Neuron (in vitro differentiated cells): ENCODE data around the gene GLS.
"Not testable (repeated sequence)": the region's sequence is repeated elsewhere in the genome, so short reads cannot be mapped to it uniquely, and the experiment has no call there.

ENCODE experiments used
- H2AFZ ChIP-seq: one replicate; pipeline ENCODE4 v1.6.1; 2013; ENCODE audit warnings: low read depth, mild to moderate bottlenecking, inconsistent platforms, low read length, moderate library complexity
- H3K27me3 ChIP-seq: one replicate; pipeline ENCODE4 v1.6.1; 2013; ENCODE audit warnings: low read length; ENCODE audit not compliant: insufficient read depth
- H3K36me3 ChIP-seq: one replicate; pipeline ENCODE4 v1.6.1; 2013; ENCODE audit warnings: low read length; ENCODE audit not compliant: insufficient read depth
- H3K4me1 ChIP-seq: one replicate; pipeline ENCODE4 v1.6.1; 2013; ENCODE audit warnings: low read length; ENCODE audit not compliant: insufficient read depth
- H3K4me3 ChIP-seq: 2 replicates; pipeline ENCODE4 v1.5.1; 2013; ENCODE audit warnings: mild to moderate bottlenecking, low read length, moderate library complexity
- H3K9me3 ChIP-seq: one replicate; pipeline ENCODE4 v1.6.1; 2013; ENCODE audit warnings: low read length

GLS gene

DNA sequence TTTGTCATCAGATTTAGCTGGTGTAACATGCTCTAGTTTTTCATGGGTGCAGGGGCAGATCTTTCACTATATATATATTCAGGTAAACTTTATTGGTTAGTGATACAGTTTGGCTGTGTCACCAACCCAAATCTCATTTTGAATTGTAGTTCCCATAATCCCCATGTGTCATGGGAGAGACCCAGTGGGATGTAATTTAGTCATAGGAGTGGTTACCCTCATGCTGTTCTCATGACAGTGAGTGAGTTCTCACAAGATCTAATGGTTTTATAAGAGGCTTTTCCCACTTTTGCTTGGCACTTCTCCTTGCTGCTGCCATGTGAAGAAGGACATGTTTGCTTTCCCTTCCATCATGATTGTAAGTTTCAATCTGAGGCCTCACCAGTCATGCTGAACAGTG lies 18.5 kb upstream of the GLS start:
- not testable (repeated sequence) for H3K36me3 ChIP-seq, H3K27me3 ChIP-seq, H2AFZ ChIP-seq, H3K9me3 ChIP-seq, H3K4me3 ChIP-seq
- peaks cover 15% of the 10 kb centered on the region for H3K4me1 ChIP-seq

DNA sequence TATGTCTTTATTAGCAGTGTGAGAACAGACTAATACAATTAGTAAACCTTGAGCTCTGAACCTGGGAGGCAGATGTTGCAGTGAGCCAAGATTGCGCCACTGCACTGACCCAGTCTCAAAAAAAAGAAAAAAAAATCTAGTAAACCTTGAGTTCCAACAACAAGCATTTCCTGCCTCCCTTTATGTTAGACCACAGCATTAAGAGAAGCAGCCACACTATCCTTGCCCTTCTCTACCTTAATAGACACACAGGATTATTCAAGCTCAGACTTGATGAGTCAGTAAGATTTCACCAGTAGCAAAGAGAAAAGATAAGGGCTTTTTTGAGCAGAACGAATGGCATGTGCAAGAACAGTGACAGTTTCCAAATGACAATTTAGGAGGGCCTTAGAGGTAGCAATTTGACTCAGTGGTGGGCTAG lies 18.0 kb upstream of the GLS start:
- Histone ChIP-seq H3K4me3 (no peak overlapping the region), H2AFZ (no peak overlapping the region), H3K27me3 (no peaks in the 10 kb centered on the region), H3K9me3 (no peaks in the 10 kb centered on the region), H3K36me3 (no peaks in the 10 kb centered on the region), H3K4me1 (peaks cover 16% of the 10 kb centered on the region)

DNA sequence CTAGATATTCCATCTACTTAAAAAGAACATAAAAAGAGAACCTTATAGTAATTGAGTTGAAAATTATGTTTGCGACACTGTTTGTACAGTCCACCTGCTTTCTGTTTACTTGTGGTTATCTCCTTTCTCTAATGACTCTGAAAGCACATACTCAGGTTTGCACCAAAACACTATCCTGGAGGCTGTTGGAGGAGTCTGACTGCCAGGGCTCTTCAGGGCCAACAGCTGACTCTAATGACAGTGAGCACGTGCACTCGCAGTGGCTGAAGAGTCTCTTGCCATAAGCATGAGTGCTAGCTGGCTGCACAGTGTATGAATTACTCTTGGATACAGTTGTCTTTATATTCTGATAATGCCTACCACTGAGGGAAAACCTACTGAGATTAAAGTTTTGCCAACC lies 16.7 kb upstream of the GLS start:
- Histone ChIP-seq H2AFZ (no peak overlapping the region), H3K4me1 (peaks cover 16% of the 10 kb centered on the region), H3K27me3 (no peaks in the 10 kb centered on the region), H3K9me3 (no peaks in the 10 kb centered on the region), H3K4me3 (no peak overlapping the region), H3K36me3 (no peaks in the 10 kb centered on the region)

DNA sequence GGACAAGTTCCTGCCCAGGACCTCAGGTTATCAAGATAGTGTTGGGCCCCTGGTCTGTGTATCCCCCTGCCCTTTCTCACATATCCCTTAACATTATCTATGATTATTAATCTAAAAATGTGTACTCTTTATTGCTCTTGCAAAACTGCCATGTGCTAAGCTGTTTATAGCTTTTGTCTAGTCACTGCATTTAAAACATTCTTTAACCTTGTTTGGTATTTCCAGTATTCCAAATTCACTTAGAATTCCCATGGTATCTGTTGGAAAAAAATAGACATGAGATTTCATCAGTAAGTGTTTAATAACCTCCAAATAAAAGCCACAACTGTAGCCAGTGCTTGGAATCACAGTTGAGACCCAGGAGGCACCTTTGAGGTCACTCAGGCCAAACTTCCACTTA lies 16.2 kb upstream of the GLS start:
- Histone ChIP-seq H3K36me3 (no peaks in the 10 kb centered on the region), H2AFZ (no peak overlapping the region), H3K4me1 (peaks cover 16% of the 10 kb centered on the region), H3K4me3 (no peak overlapping the region), H3K9me3 (no peaks in the 10 kb centered on the region), H3K27me3 (no peaks in the 10 kb centered on the region)

DNA sequence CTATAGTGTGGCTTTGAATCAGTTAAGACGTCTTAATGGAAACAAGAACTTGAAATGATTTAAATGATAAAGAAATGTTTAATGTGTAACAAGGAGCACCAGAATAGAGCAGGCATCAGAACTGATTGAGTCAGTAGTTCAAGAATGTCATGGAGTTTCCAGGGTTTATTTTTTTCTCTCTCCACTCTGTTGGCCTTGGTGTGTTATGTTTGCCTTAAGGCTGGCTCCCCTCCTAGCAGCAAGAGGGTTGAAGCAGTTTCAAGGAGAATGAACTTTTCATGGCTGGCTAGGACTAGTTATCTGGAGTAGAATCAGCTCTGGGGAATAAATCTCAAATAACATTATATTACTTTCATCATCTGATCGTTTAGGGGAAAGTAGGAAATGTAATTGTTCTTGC lies 13.4 kb upstream of the GLS start:
- Histone ChIP-seq H3K27me3 (no peaks in the 10 kb centered on the region), H3K9me3 (no peaks in the 10 kb centered on the region), H2AFZ (no peak overlapping the region), H3K4me3 (no peak overlapping the region), H3K36me3 (no peaks in the 10 kb centered on the region), H3K4me1 (peaks cover 2% of the 10 kb centered on the region)

DNA sequence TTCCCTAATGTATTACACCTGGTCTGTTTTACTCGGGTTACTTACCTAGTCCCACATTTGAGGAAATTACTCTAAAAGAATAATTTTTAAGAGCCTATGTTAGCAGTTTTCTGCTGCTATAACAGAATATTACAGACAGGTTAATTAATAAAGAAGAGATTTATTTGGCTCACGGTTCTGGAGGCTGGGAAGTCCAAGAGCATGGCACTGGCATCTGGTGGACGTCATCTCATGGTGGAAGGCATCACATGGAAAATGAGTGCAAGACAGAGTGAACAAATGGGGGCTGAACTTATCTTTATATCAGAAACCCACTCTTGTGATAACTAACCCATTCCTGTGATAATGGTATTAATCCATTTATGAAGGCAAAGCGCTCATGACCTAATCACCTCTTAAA lies 12.8 kb upstream of the GLS start:
- no peaks in the 10 kb centered on the region for H3K9me3 ChIP-seq
- H2AFZ ChIP-seq, result no peak overlapping the region
- peaks cover 2% of the 10 kb centered on the region for H3K4me1 ChIP-seq
- H3K4me3 ChIP-seq, result no peak overlapping the region
- H3K36me3 ChIP-seq, result no peaks in the 10 kb centered on the region
- H3K27me3 ChIP-seq, result no peaks in the 10 kb centered on the region

DNA sequence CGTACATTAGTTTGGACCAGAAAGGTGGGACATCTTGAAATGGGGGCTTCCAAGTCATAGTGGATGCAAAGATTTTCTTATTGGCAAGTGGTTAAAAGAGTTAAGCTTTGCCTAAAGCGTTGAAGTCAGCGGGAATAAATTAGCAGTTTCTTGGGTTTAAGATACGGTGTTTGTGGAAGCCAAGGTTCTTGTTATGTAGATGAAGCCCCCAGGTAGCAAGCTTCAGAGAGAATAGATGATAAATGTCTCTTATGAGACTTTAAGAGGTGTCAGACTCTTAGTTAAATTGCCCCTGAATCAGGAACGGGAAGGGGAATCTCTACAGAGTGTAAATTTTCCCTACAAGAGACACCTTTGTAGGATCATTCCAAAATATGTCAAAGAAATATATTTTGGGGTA lies 10.9 kb upstream of the GLS start:
- Histone ChIP-seq H3K27me3 (no peaks in the 10 kb centered on the region), H3K4me1 (peaks cover 2% of the 10 kb centered on the region), H2AFZ (no peak overlapping the region), H3K4me3 (no peak overlapping the region), H3K9me3 (no peaks in the 10 kb centered on the region), H3K36me3 (no peaks in the 10 kb centered on the region)

DNA sequence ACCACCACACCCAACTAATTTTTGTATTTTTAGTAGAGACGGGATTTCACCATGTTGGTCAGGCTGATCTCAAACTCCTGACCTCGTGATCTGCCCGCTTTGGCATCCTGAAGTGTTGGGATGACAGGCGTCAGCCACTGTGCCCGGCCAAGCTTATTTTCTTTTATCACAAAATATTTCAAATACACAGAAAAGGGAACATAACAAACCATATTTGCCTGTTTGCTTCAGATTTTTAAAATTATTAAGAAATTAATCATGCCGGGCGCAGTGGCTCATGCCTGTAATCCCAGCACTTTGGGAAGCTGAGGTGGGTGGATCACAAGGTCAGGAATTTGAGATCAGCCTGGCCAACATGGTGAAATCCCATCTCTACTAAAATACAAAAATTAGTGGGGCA lies 7.2 kb upstream of the GLS start:
- H2AFZ ChIP-seq, H3K4me1 ChIP-seq, H3K36me3 ChIP-seq, H3K27me3 ChIP-seq, H3K9me3 ChIP-seq, H3K4me3 ChIP-seq: not testable (repeated sequence)

DNA sequence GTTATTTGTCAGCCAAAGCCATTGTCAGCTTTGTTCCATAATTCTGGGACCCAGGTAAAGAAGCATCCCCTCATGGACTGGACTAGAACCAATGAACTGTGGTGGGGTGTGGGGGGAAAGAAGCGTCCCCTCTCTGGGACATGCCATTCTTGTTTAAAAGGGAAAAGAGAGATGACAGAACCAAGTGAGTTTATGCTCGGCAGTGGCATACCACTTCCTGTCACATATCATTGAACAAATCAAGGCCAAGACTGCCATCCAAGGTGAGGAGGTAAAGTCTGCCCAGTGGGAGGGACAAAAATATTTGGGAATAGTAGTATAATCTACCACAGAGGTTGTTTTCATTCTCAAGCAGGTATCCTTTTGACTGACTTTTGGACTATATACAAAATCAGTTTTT lies 4.7 kb upstream of the GLS start:
- Histone ChIP-seq H2AFZ (no peak overlapping the region), H3K4me3 (no peak overlapping the region), H3K27me3 (no peaks in the 10 kb centered on the region), H3K36me3 (no peaks in the 10 kb centered on the region), H3K9me3 (no peaks in the 10 kb centered on the region), H3K4me1 (no peaks in the 10 kb centered on the region)

DNA sequence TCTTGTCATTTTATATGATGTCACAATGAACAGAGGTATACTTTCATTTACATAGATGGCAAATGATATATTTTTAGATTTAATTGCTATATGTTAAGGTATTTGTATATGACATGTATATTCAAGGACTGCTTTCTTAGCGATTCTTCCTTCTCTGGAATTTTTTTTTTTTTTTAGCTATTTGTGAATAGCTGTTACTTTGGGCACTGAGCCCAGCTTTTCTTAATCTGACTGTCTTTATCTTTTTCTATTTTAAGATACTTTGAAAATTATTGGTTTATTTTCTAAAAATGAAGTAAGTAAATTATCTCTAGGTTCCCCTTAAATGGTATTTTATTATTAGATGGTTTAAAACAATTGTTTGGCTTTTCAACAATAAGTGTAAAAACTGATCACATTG lies 4.0 kb upstream of the GLS start:
- no peak overlapping the region for H2AFZ ChIP-seq
- no peaks in the 10 kb centered on the region for H3K36me3 ChIP-seq
- no peaks in the 10 kb centered on the region for H3K27me3 ChIP-seq
- H3K4me3 ChIP-seq, result no peak overlapping the region
- H3K9me3 ChIP-seq, result no peaks in the 10 kb centered on the region
- H3K4me1 ChIP-seq, result no peaks in the 10 kb centered on the region

DNA sequence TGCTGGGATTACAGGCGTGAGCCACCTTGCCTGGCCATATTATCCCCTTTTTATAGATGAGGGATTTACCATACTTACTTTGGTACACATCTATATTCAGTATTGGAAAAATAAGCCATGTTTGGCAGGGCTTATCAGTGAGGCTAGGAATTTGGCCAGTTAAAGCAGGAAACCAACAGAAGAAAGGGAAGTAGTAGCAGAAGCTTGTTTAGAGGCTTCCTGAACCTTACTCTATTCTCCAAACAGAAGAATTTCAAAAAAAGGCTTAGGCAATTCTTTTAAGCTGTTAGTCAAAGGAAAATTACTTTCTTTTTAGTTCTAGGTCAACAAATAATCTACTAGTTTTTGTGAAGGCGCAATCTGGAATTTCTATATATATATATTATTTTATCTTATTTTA lies 3.2 kb upstream of the GLS start:
- Histone ChIP-seq H2AFZ (no peak overlapping the region), H3K4me1 (peaks cover 8% of the 10 kb centered on the region), H3K4me3 (no peak overlapping the region), H3K27me3 (no peaks in the 10 kb centered on the region), H3K9me3 (no peaks in the 10 kb centered on the region), H3K36me3 (no peaks in the 10 kb centered on the region)

DNA sequence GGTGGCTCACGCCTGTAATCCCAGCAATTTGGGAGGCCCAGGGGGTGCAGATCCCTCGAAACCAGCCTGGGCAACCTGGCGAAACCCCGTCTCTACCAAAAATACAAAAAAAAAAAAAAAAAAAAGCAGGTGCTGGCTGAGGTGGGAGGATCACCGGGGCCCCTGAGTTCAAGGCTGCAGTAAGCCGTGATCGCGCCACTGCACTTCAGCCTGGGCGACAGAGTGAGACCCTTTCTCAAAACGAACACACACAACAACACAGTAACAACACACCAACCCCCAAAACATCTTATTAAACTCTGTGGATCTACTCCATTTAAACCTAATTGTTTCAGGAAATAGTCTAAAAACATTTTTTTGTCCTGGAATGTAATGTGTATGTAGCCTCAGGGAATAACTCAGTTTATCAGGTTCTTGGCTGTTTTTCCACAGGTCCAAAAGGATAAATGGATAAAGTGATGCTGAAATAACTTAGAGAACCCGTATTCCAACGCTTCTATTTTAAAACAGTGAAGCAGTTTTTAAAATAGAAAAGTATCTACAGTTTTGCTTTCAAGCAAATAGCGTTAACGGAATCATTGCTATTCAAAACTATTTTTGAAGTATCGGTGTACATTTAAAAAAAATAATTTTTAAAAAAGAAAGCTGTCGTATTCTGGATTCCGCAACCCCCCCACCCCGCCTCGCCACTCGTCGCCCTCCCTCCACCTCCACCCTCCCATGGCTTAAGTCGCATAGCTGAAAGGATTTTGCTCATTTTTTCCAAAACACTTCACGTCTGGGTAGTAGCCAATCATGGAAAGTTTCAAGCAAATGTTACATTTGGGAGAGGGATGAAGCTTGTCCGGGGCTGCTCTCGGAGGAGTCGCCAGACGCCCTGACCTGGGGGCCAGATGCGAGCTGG lies 895 bp upstream of the GLS start:
- Histone ChIP-seq H3K9me3 (no peaks in the 10 kb centered on the region), H2AFZ (peak overlapping the region; percentile 75), H3K27me3 (no peaks in the 10 kb centered on the region), H3K36me3 (no peaks in the 10 kb centered on the region), H3K4me1 (peaks cover 25% of the 10 kb centered on the region), H3K4me3 (peak overlapping the region; percentile 97)

DNA sequence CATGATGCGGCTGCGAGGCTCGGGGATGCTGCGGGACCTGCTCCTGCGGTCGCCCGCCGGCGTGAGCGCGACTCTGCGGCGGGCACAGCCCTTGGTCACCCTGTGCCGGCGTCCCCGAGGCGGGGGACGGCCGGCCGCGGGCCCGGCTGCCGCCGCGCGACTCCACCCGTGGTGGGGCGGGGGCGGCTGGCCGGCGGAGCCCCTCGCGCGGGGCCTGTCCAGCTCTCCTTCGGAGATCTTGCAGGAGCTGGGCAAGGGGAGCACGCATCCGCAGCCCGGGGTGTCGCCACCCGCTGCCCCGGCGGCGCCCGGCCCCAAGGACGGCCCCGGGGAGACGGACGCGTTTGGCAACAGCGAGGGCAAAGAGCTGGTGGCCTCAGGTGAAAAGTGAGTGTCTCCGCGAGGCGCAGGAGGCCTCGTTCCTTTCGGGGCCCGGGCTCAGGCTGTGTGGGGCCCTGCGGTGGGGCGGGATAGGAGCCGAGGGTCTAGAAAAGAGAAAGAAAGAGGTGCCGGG lies 520 bp downstream of the GLS start:
- Histone ChIP-seq H3K9me3 (no peaks in the 10 kb centered on the region), H3K4me1 (peaks cover 25% of the 10 kb centered on the region), H3K4me3 (peak overlapping the region; percentile 97), H2AFZ (peak overlapping the region; percentile 75), H3K27me3 (no peaks in the 10 kb centered on the region), H3K36me3 (no peaks in the 10 kb centered on the region)
